Measurements from ENCODE around the gene AVPR2.

The AVPR2 gene

DNA sequence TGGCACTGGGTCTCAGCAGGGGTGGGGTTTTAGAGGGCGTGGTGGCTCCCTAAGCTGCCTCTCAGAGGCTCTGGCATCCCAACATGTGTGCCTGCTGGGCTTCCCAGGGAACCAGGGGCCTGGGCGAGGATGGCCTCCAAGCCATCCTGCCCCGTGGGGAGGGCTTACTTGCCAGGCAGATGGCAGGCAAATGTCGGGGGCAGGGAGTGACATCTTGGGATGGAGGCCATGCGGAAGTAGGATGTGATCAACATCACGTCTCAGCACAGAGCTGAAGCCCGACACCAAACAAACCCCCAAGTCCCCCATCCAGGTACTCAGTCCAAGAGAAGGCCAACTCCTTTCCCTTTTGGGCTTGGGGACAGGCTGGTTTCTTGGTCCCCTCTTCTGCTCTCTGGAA is 23.2 kb upstream of the AVPR2 start:
- Histone ChIP-seq H3K27ac (ENCODE audit: low read depth, low read length) (no peak overlapping the region), H3K36me3 (ENCODE audit: insufficient read depth, low read length) (no peaks in the 10 kb centered on the region), H3K9me3 (ENCODE audit: low read length) (no peaks in the 10 kb centered on the region), H3K27me3 (ENCODE audit: control insufficient read depth in 1 of 2, insufficient read depth in 2 of 2, low read length in 2 of 2) (peaks cover 35 to 81% of the 10 kb centered on the region in 2 donors), H3K9ac (ENCODE audit: low read length) (no peak overlapping the region), H3K4me3 (ENCODE audit: low read depth in 1 of 2, low read length in 2 of 2) (no peak overlapping the region), H3K4me1 (ENCODE audit: insufficient read depth, low read length) (no peaks in the 10 kb centered on the region)

GRCh38 chrX:153882086-153882498 is 22.4 kb upstream of the AVPR2 start:
- Histone ChIP-seq H3K27ac (ENCODE audit: low read depth, low read length) (no peak overlapping the region), H3K9ac (ENCODE audit: low read length) (no peak overlapping the region), H3K36me3 (ENCODE audit: insufficient read depth, low read length) (no peaks in the 10 kb centered on the region), H3K27me3 (ENCODE audit: control insufficient read depth in 1 of 2, insufficient read depth in 2 of 2, low read length in 2 of 2) (peaks cover 34 to 84% of the 10 kb centered on the region in 2 donors), H3K9me3 (ENCODE audit: low read length) (no peaks in the 10 kb centered on the region), H3K4me3 (ENCODE audit: low read depth in 1 of 2, low read length in 2 of 2) (no peak overlapping the region), H3K4me1 (ENCODE audit: insufficient read depth, low read length) (no peaks in the 10 kb centered on the region)

- H3K9ac ChIP-seq (ENCODE audit: low read length): no peak overlapping the region
- no peaks in the 10 kb centered on the region for H3K9me3 ChIP-seq (ENCODE audit: low read length)
- no peaks in the 10 kb centered on the region for H3K36me3 ChIP-seq (ENCODE audit: insufficient read depth, low read length)
- no peaks in the 10 kb centered on the region for H3K4me1 ChIP-seq (ENCODE audit: insufficient read depth, low read length)
- H3K27me3 ChIP-seq (ENCODE audit: control insufficient read depth in 1 of 2, insufficient read depth in 2 of 2, low read length in 2 of 2): peaks cover 34 to 88% of the 10 kb centered on the region in 2 donors
- H3K27ac ChIP-seq (ENCODE audit: low read depth, low read length): no peak overlapping the region
- no peak overlapping the region for H3K4me3 ChIP-seq (ENCODE audit: low read depth in 1 of 2, low read length in 2 of 2)
Measured at GRCh38 chrX:153882557-153882956, 21.9 kb upstream of the AVPR2 start.

DNA sequence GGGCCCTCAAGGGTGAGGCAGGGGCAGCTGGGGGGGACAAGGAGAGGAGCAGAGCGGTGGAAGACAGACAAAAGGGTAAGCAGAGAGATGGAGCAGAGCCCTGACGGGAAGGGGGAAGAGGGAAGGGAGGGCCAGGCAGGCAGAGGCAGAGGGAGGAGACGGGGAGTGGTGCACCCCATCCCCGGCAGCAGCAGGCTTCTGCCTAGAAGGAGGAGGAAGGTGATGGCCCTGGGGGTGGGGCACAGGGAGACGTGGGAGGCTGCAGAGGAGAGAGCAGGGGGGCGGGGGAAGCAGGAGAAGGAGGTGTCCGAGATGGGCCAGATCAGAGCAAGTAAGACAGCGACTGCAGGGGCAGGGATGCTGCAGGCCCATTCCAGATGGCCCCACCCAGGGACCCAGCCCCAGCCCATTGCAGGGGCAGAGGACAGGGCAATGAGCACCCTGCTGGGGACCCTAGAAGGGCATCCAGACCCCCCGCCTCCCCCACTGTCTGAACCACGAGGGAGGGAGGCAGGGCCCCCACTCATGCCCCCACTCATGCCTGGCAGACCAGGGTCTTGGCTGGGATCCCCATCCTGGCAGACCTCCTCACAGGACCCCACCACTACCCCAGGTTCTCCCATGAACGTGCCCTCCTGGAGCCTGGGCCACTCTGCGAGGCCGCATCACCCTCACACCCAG is 21.2 kb upstream of the AVPR2 start:
- H3K27me3 ChIP-seq (ENCODE audit: control insufficient read depth in 1 of 2, insufficient read depth in 2 of 2, low read length in 2 of 2): peaks cover 34 to 87% of the 10 kb centered on the region in 2 donors
- H3K4me1 ChIP-seq (ENCODE audit: insufficient read depth, low read length): no peaks in the 10 kb centered on the region
- no peaks in the 10 kb centered on the region for H3K36me3 ChIP-seq (ENCODE audit: insufficient read depth, low read length)
- no peaks in the 10 kb centered on the region for H3K9me3 ChIP-seq (ENCODE audit: low read length)
- H3K4me3 ChIP-seq (ENCODE audit: low read depth in 1 of 2, low read length in 2 of 2): no peak overlapping the region
- no peak overlapping the region for H3K9ac ChIP-seq (ENCODE audit: low read length)
- no peak overlapping the region for H3K27ac ChIP-seq (ENCODE audit: low read depth, low read length)

DNA sequence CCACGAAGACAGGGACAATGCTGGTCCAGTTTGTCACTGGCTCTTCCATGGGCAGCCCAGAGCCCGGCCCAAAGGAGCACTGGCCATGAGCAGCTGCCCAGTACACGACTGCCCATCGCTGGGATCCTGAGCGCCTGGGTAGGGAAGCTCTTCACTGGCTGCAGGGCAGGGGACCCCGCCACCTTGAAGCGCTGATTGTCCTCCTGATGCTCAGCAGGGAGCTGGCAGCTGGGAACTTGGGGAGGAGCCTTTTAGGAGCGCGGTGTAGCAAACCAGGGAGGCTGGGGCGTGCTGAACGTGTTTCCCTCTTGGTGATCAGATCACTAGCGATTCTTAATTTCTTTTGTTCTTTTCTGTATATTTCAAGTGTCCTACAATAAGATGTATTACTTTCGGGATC is 20.3 kb upstream of the AVPR2 start:
- no peaks in the 10 kb centered on the region for H3K4me1 ChIP-seq (ENCODE audit: insufficient read depth, low read length)
- H3K9ac ChIP-seq (ENCODE audit: low read length): no peak overlapping the region
- H3K27me3 ChIP-seq (ENCODE audit: control insufficient read depth in 1 of 2, insufficient read depth in 2 of 2, low read length in 2 of 2): peaks cover 34 to 81% of the 10 kb centered on the region in 2 donors
- no peak overlapping the region for H3K27ac ChIP-seq (ENCODE audit: low read depth, low read length)
- H3K36me3 ChIP-seq (ENCODE audit: insufficient read depth, low read length): no peaks in the 10 kb centered on the region
- no peak overlapping the region for H3K4me3 ChIP-seq (ENCODE audit: low read depth in 1 of 2, low read length in 2 of 2)
- no peaks in the 10 kb centered on the region for H3K9me3 ChIP-seq (ENCODE audit: low read length)

DNA sequence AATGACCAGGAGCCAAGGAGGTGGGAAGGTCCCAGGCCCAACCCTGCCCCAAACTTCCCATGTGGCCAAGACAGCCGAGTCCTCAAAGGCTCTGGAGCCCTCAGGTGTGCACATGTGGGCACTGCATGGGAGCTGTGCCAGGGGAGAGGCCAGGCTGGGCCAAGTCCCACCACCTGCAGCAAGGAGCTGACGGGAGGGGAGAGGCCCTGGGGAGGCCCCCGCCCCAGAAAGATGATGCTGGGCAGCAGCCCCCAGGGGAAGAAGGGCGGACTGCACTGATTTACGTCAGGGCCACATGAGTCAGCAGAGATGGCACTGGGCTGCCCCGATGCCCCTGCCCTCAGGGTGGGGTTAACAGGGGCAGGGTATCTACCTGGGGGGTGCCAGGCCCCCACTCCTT is 19.9 kb upstream of the AVPR2 start:
- peaks cover 34 to 77% of the 10 kb centered on the region in 2 donors for H3K27me3 ChIP-seq (ENCODE audit: control insufficient read depth in 1 of 2, insufficient read depth in 2 of 2, low read length in 2 of 2)
- H3K4me3 ChIP-seq (ENCODE audit: low read depth in 1 of 2, low read length in 2 of 2): no peak overlapping the region
- no peak overlapping the region for H3K27ac ChIP-seq (ENCODE audit: low read depth, low read length)

DNA sequence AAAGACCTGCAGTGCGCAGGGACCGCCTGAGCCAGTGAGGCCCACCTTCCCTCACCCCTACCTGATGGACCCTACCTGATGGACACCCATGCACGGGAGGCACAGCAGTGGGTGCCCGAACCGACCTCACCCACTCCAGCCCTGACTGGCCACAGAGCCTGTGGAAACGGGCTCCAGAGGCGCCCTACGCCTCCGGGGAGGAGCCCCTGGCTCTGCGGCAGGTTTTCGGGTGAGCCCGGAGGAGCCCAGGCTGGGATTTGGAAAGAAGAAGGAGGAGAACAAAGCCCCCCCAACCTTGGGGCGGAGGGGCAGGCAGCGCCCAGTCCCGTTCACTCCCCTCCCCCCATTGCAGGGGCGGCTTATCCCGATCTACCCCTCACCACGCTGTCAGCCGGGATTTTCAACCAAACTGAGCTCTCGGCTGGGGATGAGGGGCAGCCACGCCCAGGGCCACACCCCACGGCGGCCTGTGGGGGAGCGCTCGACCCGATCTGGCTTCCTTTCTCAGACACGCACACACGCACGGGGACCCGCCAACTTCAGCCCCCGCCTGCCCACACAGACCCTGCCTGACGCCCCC is 19.2 kb upstream of the AVPR2 start:
- Histone ChIP-seq H3K27ac (ENCODE audit: low read depth, low read length) (no peak overlapping the region), H3K4me1 (ENCODE audit: insufficient read depth, low read length) (no peaks in the 10 kb centered on the region), H3K4me3 (ENCODE audit: low read depth in 1 of 2, low read length in 2 of 2) (no peak overlapping the region), H3K27me3 (ENCODE audit: control insufficient read depth in 1 of 2, insufficient read depth in 2 of 2, low read length in 2 of 2) (peaks cover 34 to 70% of the 10 kb centered on the region in 2 donors), H3K9ac (ENCODE audit: low read length) (no peak overlapping the region), H3K36me3 (ENCODE audit: insufficient read depth, low read length) (no peaks in the 10 kb centered on the region), H3K9me3 (ENCODE audit: low read length) (no peaks in the 10 kb centered on the region)

More for the DNA sequence above, 19.9 kb upstream of the AVPR2 start:
- Histone ChIP-seq H3K9me3 (ENCODE audit: low read length) (no peaks in the 10 kb centered on the region), H3K4me1 (ENCODE audit: insufficient read depth, low read length) (no peaks in the 10 kb centered on the region), H3K36me3 (ENCODE audit: insufficient read depth, low read length) (no peaks in the 10 kb centered on the region), H3K9ac (ENCODE audit: low read length) (no peak overlapping the region)

- Histone ChIP-seq H3K4me1 (ENCODE audit: insufficient read depth, low read length) (no peaks in the 10 kb centered on the region), H3K9me3 (ENCODE audit: low read length) (no peaks in the 10 kb centered on the region), H3K4me3 (ENCODE audit: low read depth in 1 of 2, low read length in 2 of 2) (no peak within 1 kb of the TSS), H3K27ac (ENCODE audit: low read depth, low read length) (no peak within 1 kb of the TSS), H3K36me3 (ENCODE audit: insufficient read depth, low read length) (no peaks in the 10 kb centered on the region), H3K27me3 (ENCODE audit: control insufficient read depth in 1 of 2, insufficient read depth in 2 of 2, low read length in 2 of 2) (peaks cover 30 to 60% of the 10 kb centered on the region in 2 donors), H3K9ac (ENCODE audit: low read length) (no peak within 1 kb of the TSS)
Measured at GRCh38 chrX:153885968-153886903, 18.2 kb upstream of the AVPR2 start, which contains the start of gene L1CAM. Gene L1CAM (minus strand): TSS chrX:153886173. CDS start chrX:153875836, 10,337 bp downstream.

DNA sequence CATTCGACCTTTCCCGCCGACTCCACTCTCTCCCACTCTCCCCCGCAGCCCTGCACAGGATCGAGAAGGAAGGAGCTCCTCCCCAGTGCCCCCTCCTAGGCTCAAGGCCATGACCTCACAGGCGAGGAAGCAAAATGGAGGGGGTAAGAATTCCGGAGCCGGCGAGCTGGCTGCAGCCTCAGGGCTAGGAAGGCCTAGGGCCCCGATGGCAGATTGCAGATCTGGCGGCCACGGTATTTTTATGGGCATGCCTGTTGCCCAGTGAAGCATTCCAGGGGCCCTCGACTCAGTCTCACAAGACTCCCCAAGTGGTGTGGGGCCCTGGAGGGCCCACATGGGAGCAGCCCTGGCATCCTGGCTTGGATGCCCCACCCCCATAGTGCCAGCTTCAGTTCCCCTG is 17.6 kb upstream of the AVPR2 start:
- peaks cover 23 to 54% of the 10 kb centered on the region in 2 donors for H3K27me3 ChIP-seq (ENCODE audit: control insufficient read depth in 1 of 2, insufficient read depth in 2 of 2, low read length in 2 of 2)
- no peak overlapping the region for H3K9ac ChIP-seq (ENCODE audit: low read length)
- no peaks in the 10 kb centered on the region for H3K9me3 ChIP-seq (ENCODE audit: low read length)
- H3K36me3 ChIP-seq (ENCODE audit: insufficient read depth, low read length): no peaks in the 10 kb centered on the region
- no peak overlapping the region for H3K4me3 ChIP-seq (ENCODE audit: low read depth in 1 of 2, low read length in 2 of 2)
- H3K27ac ChIP-seq (ENCODE audit: low read depth, low read length): no peak overlapping the region
- no peaks in the 10 kb centered on the region for H3K4me1 ChIP-seq (ENCODE audit: insufficient read depth, low read length)

- Histone ChIP-seq H3K9ac (ENCODE audit: low read length) (no peak overlapping the region), H3K36me3 (ENCODE audit: insufficient read depth, low read length) (no peaks in the 10 kb centered on the region), H3K9me3 (ENCODE audit: low read length) (no peaks in the 10 kb centered on the region), H3K4me3 (ENCODE audit: low read depth in 1 of 2, low read length in 2 of 2) (no peak overlapping the region), H3K27ac (ENCODE audit: low read depth, low read length) (no peak overlapping the region), H3K4me1 (ENCODE audit: insufficient read depth, low read length) (no peaks in the 10 kb centered on the region), H3K27me3 (ENCODE audit: control insufficient read depth in 1 of 2, insufficient read depth in 2 of 2, low read length in 2 of 2) (peaks cover 20 to 49% of the 10 kb centered on the region in 2 donors)
Measured at GRCh38 chrX:153887385-153887784, 17.1 kb upstream of the AVPR2 start.

- Histone ChIP-seq H3K9ac (ENCODE audit: low read length) (no peak overlapping the region), H3K36me3 (ENCODE audit: insufficient read depth, low read length) (no peaks in the 10 kb centered on the region), H3K4me3 (ENCODE audit: low read depth in 1 of 2, low read length in 2 of 2) (no peak overlapping the region), H3K4me1 (ENCODE audit: insufficient read depth, low read length) (no peaks in the 10 kb centered on the region), H3K27ac (ENCODE audit: low read depth, low read length) (no peak overlapping the region), H3K27me3 (ENCODE audit: control insufficient read depth in 1 of 2, insufficient read depth in 2 of 2, low read length in 2 of 2) (peaks cover 20 to 39% of the 10 kb centered on the region in 2 donors), H3K9me3 (ENCODE audit: low read length) (no peaks in the 10 kb centered on the region)
Measured at GRCh38 chrX:153888344-153888743, 16.1 kb upstream of the AVPR2 start.
